ENCODE measurements around the gene MAD1L1. TPM values are rescaled to one million over a fixed set of nuclear protein-coding genes. Genes with fewer than 3 reads are reported as not detected.

Gene MAD1L1
- total RNA-seq, 1 experiment from 2014 or later = 38.5 TPM

DNA sequence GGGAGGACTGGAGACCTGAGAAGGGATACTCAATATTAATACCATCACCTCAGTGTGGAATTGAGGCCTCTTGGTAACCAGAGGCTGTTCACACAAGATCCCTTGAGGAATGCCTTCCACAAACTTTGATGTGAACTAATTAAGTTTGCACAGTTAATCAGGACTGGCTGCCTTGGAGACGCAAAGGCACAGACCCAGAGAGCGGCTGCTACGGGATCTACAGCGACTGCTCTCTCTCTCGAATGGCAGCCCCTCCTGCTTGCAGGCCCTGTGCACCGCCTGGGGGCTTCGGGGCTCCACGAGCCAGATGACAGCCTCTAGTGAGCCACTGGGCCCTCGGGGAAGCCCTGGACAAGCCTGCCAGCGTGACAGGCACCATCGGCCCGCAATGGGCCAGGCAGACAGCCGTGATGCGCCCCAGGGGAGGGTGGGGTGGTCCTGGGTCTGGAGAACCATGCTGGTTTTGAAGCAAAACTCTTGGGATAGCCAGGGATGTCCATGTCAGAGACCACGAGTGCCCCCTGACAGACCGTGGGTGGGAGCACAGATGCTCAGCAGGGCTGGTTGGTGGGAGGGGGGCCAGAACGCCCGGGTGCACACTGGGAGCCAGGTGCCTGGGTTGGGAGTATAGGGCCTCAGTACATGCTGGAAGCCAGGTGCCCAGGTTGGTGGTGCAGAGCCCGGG, 367.0 kb downstream of the MAD1L1 start:
- no peak for ATAC-seq
- no peak overlapping the region for H3K4me2 ChIP-seq (ENCODE audit: low read length)
- no peaks in the 10 kb centered on the region for H3K4me1 ChIP-seq (ENCODE audit: control insufficient read depth in 1 of 2, insufficient read depth in 2 of 2, low read length in 2 of 2)
- no peak for DNase-seq (ENCODE audit: low read depth, low spot score)
- ChIA-PET POLR2A (no interaction called here), CTCF (no interaction called here), RAD21 (ENCODE audit: low non-redundant PET in 1 of 2, low total read pairs in 2 of 2, uncharacterized antibody in 2 of 2, unreplicated experiment in 2 of 2) (no interaction called here)
- H3K79me2 ChIP-seq (ENCODE audit: insufficient read depth, low read length) = no peaks in the 10 kb centered on the region
- H3K9me2 ChIP-seq (ENCODE audit: insufficient read depth) = no peaks in the 10 kb centered on the region
- TF ChIP-seq SIN3A (IDR thresholded peaks at IDR 0.05; ENCODE audit: low read depth) = no peak
- H3K9me3 ChIP-seq (ENCODE audit: control insufficient read depth in 1 of 2, insufficient read depth in 1 of 2, low read depth in 1 of 2, low read length in 2 of 2) = no peaks in the 10 kb centered on the region
- no TSS peak for BruUV-seq (replicated peaks)
- H3K27me3 ChIP-seq (ENCODE audit: insufficient read depth, low read length) = no peaks in the 10 kb centered on the region
- no peak overlapping the region for H3K4me3 ChIP-seq (replicated peaks in 1 of 2; ENCODE audit: low read depth in 1 of 2, low read length in 2 of 2)
- no peak overlapping the region for H3K27ac ChIP-seq (ENCODE audit: low read depth, low read length)
- no peaks in the 10 kb centered on the region for H4K20me1 ChIP-seq (ENCODE audit: insufficient read depth)
- intact Hi-C loops (cut with micrococcal nuclease) = no loop called here
- no peak overlapping the region for H3K9ac ChIP-seq (ENCODE audit: low read length)
- no peaks in the 10 kb centered on the region for H3K36me3 ChIP-seq (ENCODE audit: control insufficient read depth in 1 of 2, insufficient read depth in 2 of 2, low read length in 2 of 2)
- no peak overlapping the region for H2AFZ ChIP-seq (ENCODE audit: low read depth, low read length, poor library complexity, severe bottlenecking)

DNA sequence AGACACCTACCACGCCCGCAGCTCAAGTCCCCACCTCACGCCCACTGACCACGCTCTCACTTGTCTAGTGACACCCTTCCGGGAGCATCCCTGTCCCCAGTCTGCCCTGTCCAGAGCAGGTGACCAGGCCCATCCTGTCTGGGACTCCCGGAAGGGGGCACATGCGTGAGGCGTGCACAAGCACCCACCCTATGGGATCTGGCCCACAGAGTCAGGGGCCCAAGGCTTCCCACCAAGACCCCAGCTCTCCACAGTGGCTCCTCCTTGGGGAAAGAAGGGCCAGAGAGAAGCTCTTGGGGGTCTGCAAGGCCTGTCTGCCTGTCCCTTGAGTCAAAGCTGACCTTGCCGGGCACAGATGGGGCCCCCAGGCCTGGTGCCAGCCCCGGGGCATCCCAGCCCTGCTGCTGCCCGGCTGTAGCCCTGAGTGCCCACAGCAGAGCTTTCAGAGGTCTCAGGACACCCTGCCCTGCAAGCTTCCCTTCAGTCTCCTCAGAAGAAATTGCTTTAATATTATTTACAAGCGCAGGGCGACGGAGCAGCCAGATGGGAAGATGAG, 367.7 kb downstream of the MAD1L1 start:
- BruUV-seq (replicated peaks) = no TSS peak
- H3K79me2 ChIP-seq (ENCODE audit: insufficient read depth, low read length) = no peaks in the 10 kb centered on the region

More for the DNA sequence above, 367.7 kb downstream of the MAD1L1 start:
- Histone ChIP-seq H3K9me3 (ENCODE audit: control insufficient read depth in 1 of 2, insufficient read depth in 1 of 2, low read depth in 1 of 2, low read length in 2 of 2) (no peaks in the 10 kb centered on the region), H3K4me2 (ENCODE audit: low read length) (no peak overlapping the region), H3K4me3 (replicated peaks in 1 of 2; ENCODE audit: low read depth in 1 of 2, low read length in 2 of 2) (no peak overlapping the region), H3K27me3 (ENCODE audit: insufficient read depth, low read length) (no peaks in the 10 kb centered on the region), H3K9me2 (ENCODE audit: insufficient read depth) (no peaks in the 10 kb centered on the region), H3K9ac (ENCODE audit: low read length) (no peak overlapping the region), H3K36me3 (ENCODE audit: control insufficient read depth in 1 of 2, insufficient read depth in 2 of 2, low read length in 2 of 2) (no peaks in the 10 kb centered on the region), H3K4me1 (ENCODE audit: control insufficient read depth in 1 of 2, insufficient read depth in 2 of 2, low read length in 2 of 2) (no peaks in the 10 kb centered on the region), H2AFZ (ENCODE audit: low read depth, low read length, poor library complexity, severe bottlenecking) (no peak overlapping the region), H3K27ac (ENCODE audit: low read depth, low read length) (no peak overlapping the region), H4K20me1 (ENCODE audit: insufficient read depth) (no peaks in the 10 kb centered on the region)
- intact Hi-C loops (cut with micrococcal nuclease) = no loop called here
- CTCF ChIA-PET = no interaction called here
- DNase-seq (ENCODE audit: low read depth, low spot score) = no peak
- RAD21 ChIA-PET (ENCODE audit: low non-redundant PET in 1 of 2, low total read pairs in 2 of 2, uncharacterized antibody in 2 of 2, unreplicated experiment in 2 of 2) = no interaction called here
- TF ChIP-seq SP1 (IDR thresholded peaks at IDR 0.05; ENCODE audit: low read depth) (no peak), POLR2A (IDR thresholded peaks at IDR 0.05; ENCODE audit: borderline replicate concordance, extremely low read depth, insufficient read depth, insufficient read length) (no peak), POLR2AphosphoS5 (IDR thresholded peaks at IDR 0.05; ENCODE audit: low read depth, low read length) (no peak), ELF1 (IDR thresholded peaks at IDR 0.05; ENCODE audit: borderline replicate concordance, low read depth) (no peak)
- TF ChIP-seq, protein P1, sequence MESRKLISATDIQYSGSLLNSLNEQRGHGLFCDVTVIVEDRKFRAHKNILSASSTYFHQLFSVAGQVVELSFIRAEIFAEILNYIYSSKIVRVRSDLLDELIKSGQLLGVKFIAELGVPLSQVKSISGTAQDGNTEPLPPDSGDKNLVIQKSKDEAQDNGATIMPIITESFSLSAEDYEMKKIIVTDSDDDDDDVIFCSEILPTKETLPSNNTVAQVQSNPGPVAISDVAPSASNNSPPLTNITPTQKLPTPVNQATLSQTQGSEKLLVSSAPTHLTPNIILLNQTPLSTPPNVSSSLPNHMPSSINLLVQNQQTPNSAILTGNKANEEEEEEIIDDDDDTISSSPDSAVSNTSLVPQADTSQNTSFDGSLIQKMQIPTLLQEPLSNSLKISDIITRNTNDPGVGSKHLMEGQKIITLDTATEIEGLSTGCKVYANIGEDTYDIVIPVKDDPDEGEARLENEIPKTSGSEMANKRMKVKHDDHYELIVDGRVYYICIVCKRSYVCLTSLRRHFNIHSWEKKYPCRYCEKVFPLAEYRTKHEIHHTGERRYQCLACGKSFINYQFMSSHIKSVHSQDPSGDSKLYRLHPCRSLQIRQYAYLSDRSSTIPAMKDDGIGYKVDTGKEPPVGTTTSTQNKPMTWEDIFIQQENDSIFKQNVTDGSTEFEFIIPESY (IDR thresholded peaks at IDR 0.05; ENCODE audit: extremely low read depth, insufficient replicate concordance, low read length) = no peak
- POLR2A ChIA-PET = no interaction called here
- ATAC-seq = no peak
